WI38 (cell line): Measurements from ENCODE around the gene QPCT.

ENCODE experiments used
- H3K4me3 ChIP-seq: 2 replicates; pipeline ENCODE4 v1.5.1; 2011; ENCODE audit warnings: low read depth, mild to moderate bottlenecking, control low read depth, low read length
- CTCF ChIP-seq: IDR thresholded peaks from 2 replicates; pipeline ENCODE4 v1.5.1; 2012; ENCODE audit warnings: low read depth, mild to moderate bottlenecking, control low read depth, low read length

The QPCT gene

GRCh38 chr2:37302701-37303252 lies 41.7 kb upstream of the QPCT start:
- no peak for TF ChIP-seq CTCF
- no peak overlapping the region for H3K4me3 ChIP-seq

- no peak for TF ChIP-seq CTCF
Observed at GRCh38 chr2:37306024-37306423, 38.4 kb upstream of the QPCT start.

GRCh38 chr2:37307500-37307899 lies 36.9 kb upstream of the QPCT start:
- TF ChIP-seq CTCF = no peak
- H3K4me3 ChIP-seq = no peak overlapping the region

More at GRCh38 chr2:37306024-37306423, 38.4 kb upstream of the QPCT start:
- H3K4me3 ChIP-seq = no peak overlapping the region

- H3K4me3 ChIP-seq = no peak overlapping the region
- no peak for TF ChIP-seq CTCF
Observed at GRCh38 chr2:37315364-37315763, 29.1 kb upstream of the QPCT start.

- no peak overlapping the region for H3K4me3 ChIP-seq
- TF ChIP-seq CTCF = no peak
Observed at GRCh38 chr2:37316181-37316580, 28.2 kb upstream of the QPCT start.

- no peak overlapping the region for H3K4me3 ChIP-seq
- TF ChIP-seq CTCF = no peak
Observed at GRCh38 chr2:37317746-37318145, 26.7 kb upstream of the QPCT start.

- H3K4me3 ChIP-seq = no peak overlapping the region
- no peak for TF ChIP-seq CTCF
Observed at GRCh38 chr2:37318401-37318800, 26.0 kb upstream of the QPCT start.
